ENCODE measurements around the gene HTR2A. TPM values are rescaled to one million over a fixed set of nuclear protein-coding genes. Genes with fewer than 3 reads are reported as not detected.
A peak's percentile ranks its signal among the peaks of the same experiment; 100 is the strongest.

Gene HTR2A
- total and polyA plus RNA-seq, 10 of the 15 experiments (the other 5 are each of a cell fraction or from before 2014, with no cell fraction given) = not detected

DNA sequence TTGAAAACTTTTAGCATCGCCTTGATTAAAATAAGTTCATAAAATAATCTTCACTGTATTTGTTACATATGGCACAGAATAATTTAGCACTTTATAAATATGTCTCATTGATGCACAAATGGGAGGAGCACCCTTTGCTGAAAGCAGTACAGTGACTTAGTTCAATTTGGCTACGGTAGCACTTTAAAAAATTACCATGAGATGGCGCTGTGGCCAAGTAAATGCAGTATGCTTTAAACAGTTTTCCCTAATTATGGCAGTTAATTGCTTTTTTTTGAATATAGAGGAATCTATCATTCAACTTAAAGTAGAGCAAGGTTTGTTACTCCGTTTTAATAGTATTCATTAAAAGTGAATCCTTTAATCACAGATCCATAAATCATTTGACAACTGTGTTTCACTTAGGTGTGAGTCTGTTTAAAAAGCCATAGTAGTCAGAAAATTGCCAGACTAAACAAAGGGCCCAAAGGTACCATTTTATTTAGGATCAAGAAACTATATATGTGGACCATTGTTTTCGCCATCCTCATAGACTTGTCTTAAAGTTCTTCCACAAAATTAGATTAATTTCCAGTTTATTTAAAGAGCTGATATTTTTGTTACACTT, 65.2 kb downstream of the HTR2A start:
- BruUV-seq (replicated peaks) = no TSS peak
- no peak overlapping the region for H3K27ac ChIP-seq (ENCODE audit: control insufficient read depth, insufficient read depth)
- H3K4me2 ChIP-seq (ENCODE audit: control insufficient read depth, insufficient read depth) = no peak overlapping the region
- H3K4me3 ChIP-seq = no peak overlapping the region
- WGBS (ENCODE audit: insufficient coverage, insufficient replicate concordance, low lambda C conversion rate, missing lambda C conversion rate) = 0% methylated on average over 5 of the region's 5 CpGs
- DNase-seq (ENCODE audit: low read depth, low spot score) = no peak
- H3K4me1 ChIP-seq (ENCODE audit: control insufficient read depth, insufficient read depth, low read length) = no peaks in the 10 kb centered on the region
- no peaks in the 10 kb centered on the region for H4K20me1 ChIP-seq (ENCODE audit: control insufficient read depth, insufficient read depth)
- no peak overlapping the region for H2AFZ ChIP-seq (ENCODE audit: control insufficient read depth, low read depth, low read length)
- RAD21 ChIA-PET (ENCODE audit: unreplicated experiment) = interaction anchor here (1.0 to 1.4 kb wide), 3 partner anchors 939 to 946 kb away, joined by 3 to 4 read pairs (median 3); no protein-coding TSS in a partner anchor
- TF ChIP-seq IRF4 (IDR thresholded peaks at IDR 0.05; ENCODE audit: low read depth, low read length) (no peak), PBX3 (IDR thresholded peaks at IDR 0.05; ENCODE audit: insufficient replicate concordance, low read depth, low read length) (no peak), SMC3 (IDR thresholded peaks at IDR 0.05; ENCODE audit: borderline replicate concordance, low read length) (peak; percentile 77), RAD21 (IDR thresholded peaks at IDR 0.05; ENCODE audit: insufficient read depth, low read depth, low read length) (peak; percentile 84), LARP7 (IDR thresholded peaks at IDR 0.05) (no peak)
- TF ChIP-seq, protein P1, sequence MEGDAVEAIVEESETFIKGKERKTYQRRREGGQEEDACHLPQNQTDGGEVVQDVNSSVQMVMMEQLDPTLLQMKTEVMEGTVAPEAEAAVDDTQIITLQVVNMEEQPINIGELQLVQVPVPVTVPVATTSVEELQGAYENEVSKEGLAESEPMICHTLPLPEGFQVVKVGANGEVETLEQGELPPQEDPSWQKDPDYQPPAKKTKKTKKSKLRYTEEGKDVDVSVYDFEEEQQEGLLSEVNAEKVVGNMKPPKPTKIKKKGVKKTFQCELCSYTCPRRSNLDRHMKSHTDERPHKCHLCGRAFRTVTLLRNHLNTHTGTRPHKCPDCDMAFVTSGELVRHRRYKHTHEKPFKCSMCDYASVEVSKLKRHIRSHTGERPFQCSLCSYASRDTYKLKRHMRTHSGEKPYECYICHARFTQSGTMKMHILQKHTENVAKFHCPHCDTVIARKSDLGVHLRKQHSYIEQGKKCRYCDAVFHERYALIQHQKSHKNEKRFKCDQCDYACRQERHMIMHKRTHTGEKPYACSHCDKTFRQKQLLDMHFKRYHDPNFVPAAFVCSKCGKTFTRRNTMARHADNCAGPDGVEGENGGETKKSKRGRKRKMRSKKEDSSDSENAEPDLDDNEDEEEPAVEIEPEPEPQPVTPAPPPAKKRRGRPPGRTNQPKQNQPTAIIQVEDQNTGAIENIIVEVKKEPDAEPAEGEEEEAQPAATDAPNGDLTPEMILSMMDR (IDR thresholded peaks at IDR 0.05 in 2 of 3, conservative IDR thresholded peaks at IDR 0.05 in 1 of 3; ENCODE audit: control insufficient read depth in 2 of 3, extremely low read depth in 1 of 3, insufficient read depth in 1 of 3, low read depth in 3 of 3, low read length in 3 of 3) = peak; percentile 51 to 82 (median 72)
- in situ Hi-C loops (cut with MboI) = loop anchor here (5.0 kb wide), 1 partner anchor 946 kb away; no protein-coding TSS in a partner anchor
- CTCF ChIA-PET = interaction anchor here (0.6 to 1.7 kb wide), 16 partner anchors 10 to 943 kb away, joined by 3 to 7 read pairs (median 4); no protein-coding TSS in a partner anchor
- no peaks in the 10 kb centered on the region for H3K27me3 ChIP-seq (replicated peaks in 1 of 2; ENCODE audit: control insufficient read depth in 2 of 2, insufficient read depth in 2 of 2, low read length in 1 of 2)
- no peaks in the 10 kb centered on the region for H3K79me2 ChIP-seq (ENCODE audit: control insufficient read depth, insufficient read depth, low read length)
- POLR2A ChIA-PET = no interaction called here
- H3K9ac ChIP-seq (ENCODE audit: control insufficient read depth, insufficient read depth, low read length) = no peak overlapping the region
- FAIRE-seq = peak; percentile 75
- H3K9me3 ChIP-seq (replicated peaks; ENCODE audit: control insufficient read depth, insufficient read depth, low read length) = no peaks in the 10 kb centered on the region
- ATAC-seq = peak; percentile 78
- no peaks in the 10 kb centered on the region for H3K36me3 ChIP-seq (ENCODE audit: control insufficient read depth in 2 of 2, insufficient read depth in 2 of 2, low read length in 1 of 2)
- SMC1A ChIA-PET (ENCODE audit: uncharacterized antibody, unreplicated experiment) = interaction anchor here (0.6 to 1.0 kb wide), 3 partner anchors 8 to 944 kb away, joined by 3 to 4 read pairs (median 3); no protein-coding TSS in a partner anchor
- intact Hi-C loops (cut with micrococcal nuclease; ENCODE audit: unreplicated experiment) = loop anchor here (1.0 to 10.0 kb wide), 4 partner anchors 61 to 943 kb away; no protein-coding TSS in a partner anchor

Data from GM12878 (cell line).